Germinal center (tissue), 1 donor: ENCODE data around the gene ABCG4.
A peak's percentile ranks its signal among the peaks of the same experiment; 100 is the strongest.
"Not testable (repeated sequence)": the region's sequence is repeated elsewhere in the genome, so short reads cannot be mapped to it uniquely, and the experiment has no call there.

Experiments used
- DNase-seq: peaks from one replicate; pipeline ENCODE4 v3.0.0; 2012; ENCODE audit warnings: mixed read lengths, low spot score

ABCG4 gene

DNA sequence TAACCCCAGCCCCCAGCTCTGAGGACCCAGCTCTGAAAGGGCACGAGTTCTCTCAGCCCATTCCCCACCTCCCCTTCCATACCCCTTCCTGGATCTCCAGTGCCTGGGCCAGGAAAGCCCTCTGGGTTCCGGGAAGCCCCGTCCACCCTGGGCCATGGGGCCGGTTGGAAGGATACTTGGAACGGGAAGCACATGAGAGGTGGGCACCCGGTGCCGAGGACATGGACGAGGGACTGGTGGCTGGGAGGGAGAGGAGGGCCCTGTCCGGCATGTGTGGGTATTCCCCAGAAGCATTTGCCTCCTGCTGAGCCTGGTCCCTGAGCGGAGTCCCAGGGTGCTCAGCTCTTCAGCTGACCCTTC, 32.6 kb upstream of the ABCG4 start:
- no peak for DNase-seq

GRCh38 chr11:119116601-119117000, 32.3 kb upstream of the ABCG4 start:
- DNase-seq: no peak

DNA sequence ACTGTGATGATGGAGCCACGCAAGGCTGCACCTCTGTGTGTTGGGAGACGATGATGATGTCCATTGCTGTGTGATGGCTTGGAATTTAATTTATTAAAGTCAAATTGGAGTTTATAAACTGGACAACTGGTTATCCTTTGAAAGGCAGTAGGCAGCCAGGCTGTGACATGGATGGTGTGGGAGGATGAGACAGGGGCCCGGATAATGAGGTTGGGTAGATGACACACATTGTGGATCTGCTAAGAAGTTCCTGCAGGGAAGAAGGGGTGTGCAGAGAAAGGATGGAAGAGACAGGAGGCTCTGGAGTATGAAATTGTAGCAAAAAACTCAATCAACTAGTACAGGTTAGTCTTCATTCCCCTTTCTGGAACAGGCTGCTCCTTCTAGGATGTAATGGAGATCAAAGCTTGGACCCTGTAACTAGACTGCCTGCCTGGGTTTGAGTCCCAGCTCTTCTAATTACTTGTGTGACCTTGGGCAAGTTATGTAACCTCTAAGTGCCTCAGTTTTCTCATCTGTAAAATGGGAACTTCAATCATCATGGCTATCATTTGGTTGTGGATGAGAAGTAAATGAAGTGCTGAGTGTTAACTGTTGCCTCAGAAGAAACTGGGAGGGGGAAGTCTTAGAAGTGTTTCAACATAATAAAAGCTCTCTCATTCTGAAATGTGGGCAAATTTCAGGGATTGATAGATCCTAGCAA, 31.7 kb upstream of the ABCG4 start:
- DNase-seq: no peak

GRCh38 chr11:119118227-119118626, 30.6 kb upstream of the ABCG4 start:
- no peak for DNase-seq

- DNase-seq: no peak
These were observed 29.9 kb upstream of the ABCG4 start for GRCh38 chr11:119118946-119119345.

DNA sequence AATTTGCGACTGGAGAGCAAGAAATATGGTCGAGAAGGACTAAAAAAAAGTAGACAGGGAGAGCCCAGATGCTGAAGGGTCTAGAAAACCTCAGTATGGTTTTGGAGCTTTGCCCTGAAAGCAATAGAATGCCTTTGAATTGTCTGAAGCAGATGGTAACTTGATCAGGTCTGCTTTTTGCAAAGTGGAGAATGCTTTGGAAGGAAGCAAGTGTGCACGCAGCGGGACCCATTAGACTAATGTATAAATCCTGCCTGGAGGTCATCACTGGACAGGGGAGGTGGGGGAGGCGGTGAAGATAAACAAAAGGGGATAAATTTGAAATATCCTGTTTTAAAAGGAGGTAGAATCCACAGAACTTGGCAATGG, 28.2 kb upstream of the ABCG4 start:
- no peak for DNase-seq

- peak; percentile 99 for DNase-seq
These were observed 27.6 kb upstream of the ABCG4 start, which contains the start of gene HINFP for GRCh38 chr11:119121008-119121810. Gene HINFP (plus strand): TSS chr11:119121580. CDS start chr11:119126945, 5,365 bp downstream.

DNA sequence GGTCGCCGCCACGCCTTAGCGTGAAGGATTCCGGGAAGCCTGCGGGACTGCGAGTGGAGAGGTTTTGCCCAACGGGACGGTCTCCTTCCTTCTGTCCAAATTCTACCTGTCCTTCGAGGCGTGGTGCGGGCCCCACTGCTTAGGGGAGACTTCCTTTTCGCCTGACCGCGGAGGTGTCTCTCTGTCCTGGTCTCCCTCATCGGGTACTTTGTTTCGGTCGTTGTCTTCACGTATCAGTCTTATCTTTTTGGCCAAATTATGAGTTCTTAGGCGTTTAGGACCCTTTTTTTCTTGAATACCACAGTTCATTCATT, 27.1 kb upstream of the ABCG4 start:
- no peak for DNase-seq

- no peak for DNase-seq
These were observed 23.0 kb upstream of the ABCG4 start for GRCh38 chr11:119125821-119126220.

GRCh38 chr11:119126675-119127268, 22.1 kb upstream of the ABCG4 start:
- no peak for DNase-seq

DNA sequence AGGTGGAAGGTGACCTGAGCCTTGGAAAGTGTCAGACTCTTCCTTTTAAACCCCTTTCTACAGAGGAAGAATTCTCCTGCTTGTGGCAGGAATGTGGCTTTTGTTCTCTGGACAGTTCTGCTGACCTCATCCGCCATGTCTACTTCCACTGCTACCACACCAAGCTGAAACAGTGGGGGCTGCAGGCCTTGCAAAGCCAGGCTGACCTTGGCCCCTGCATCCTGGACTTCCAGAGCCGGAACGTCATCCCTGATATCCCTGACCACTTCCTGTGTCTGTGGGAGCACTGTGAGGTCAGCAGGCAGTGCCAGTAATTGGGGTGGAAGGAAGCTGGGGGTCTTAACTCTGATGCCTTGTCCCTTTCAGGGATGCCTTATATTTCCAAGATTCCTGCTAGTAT, 18.2 kb upstream of the ABCG4 start:
- no peak for DNase-seq

GRCh38 chr11:119134389-119134978, 14.4 kb upstream of the ABCG4 start:
- peak; percentile 32 for DNase-seq

GRCh38 chr11:119139276-119139675, 9.6 kb upstream of the ABCG4 start:
- DNase-seq: not testable (repeated sequence)

- peak; percentile 67 for DNase-seq
These were observed 3.9 kb upstream of the ABCG4 start for GRCh38 chr11:119144825-119145486.

DNA sequence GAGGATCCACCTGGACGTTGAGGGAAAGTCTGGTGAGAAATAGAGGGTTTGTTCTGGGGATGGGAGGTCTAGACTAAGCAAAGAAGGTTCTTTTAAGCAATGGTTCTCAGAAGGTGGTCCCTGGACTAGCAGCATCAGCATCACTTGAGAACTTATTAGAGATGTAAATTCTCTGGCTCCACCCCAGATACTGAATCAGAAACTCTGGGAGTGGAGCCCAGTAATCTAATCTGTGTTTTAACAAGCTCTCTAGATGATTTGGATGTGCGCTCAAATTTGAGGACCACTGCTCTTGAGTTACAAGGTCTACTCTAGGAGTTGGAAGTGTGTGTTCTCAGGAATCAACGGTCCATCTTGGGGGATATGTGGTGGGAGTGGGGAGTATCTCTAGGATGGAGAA, 3.3 kb upstream of the ABCG4 start:
- no peak for DNase-seq

DNA sequence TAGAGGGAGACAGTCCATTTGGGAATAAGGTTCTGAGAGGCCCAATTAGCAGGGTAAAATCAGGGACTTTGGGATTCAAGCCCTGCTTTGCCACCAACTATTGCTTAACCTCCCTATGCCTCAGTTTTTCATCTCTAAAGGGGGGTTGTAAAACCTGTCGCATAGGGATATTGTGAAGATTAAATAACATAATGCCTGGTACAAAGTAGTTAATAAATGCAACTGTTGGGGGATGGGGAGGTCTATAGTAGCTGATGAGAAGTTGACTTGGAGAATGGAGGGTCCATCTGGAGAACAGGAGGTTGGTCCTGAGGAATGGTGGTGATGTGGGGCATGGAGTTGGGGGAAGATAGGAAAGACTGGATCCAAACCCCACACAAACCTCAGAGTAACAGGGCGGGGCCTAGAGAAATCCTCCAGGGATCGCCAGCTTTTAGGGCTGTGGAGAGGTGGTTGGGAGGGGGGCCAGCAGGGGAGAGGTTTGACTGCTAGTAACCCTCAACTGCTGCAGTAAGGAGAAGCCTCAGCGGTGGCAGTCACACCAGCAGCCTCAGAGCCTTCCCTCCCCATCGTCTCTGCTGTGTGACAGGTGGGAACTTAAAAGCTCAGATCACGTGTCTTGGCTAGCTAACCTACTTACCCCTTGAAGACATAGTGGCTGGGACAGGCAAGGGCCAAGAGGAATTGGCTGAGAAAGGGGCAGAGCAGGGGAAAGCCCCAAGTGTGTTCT, 1.1 kb upstream of the ABCG4 start:
- DNase-seq: no peak

DNA sequence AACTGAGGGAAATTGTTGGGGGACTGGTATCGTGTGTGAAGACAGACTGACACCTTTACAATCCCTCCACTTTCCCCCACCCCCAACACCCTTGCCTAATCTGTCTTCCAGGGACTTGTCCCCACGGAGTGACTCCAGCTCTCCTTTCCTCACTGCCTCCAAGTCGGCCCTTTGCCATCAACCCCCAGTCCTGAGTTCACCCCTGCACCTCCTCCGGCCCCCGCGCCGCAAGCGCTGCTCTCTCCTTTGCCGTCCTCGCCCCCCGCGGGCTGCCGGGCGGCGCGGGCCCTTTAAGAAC, 183 bp upstream of the ABCG4 start:
- DNase-seq: no peak

DNA sequence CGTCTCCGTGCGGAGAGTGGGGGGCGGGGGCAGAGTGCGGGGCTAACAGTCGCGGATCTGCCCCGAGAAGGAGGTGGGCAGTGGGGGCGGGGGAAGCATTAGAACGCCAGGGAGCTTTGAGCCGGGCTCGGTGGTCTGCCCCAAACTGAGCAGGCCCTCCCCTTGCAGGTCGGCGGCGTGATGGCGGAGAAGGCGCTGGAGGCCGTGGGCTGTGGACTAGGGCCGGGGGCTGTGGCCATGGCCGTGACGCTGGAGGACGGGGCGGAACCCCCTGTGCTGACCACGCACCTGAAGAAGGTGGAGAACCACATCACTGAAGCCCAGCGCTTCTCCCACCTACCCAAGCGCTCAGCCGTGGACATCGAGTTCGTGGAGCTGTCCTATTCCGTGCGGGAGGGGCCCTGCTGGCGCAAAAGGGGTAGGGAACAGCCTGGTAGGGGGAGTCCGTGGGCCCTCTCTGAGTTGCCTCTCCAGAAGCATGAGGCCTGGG, 979 bp downstream of the ABCG4 start:
- no peak for DNase-seq

DNA sequence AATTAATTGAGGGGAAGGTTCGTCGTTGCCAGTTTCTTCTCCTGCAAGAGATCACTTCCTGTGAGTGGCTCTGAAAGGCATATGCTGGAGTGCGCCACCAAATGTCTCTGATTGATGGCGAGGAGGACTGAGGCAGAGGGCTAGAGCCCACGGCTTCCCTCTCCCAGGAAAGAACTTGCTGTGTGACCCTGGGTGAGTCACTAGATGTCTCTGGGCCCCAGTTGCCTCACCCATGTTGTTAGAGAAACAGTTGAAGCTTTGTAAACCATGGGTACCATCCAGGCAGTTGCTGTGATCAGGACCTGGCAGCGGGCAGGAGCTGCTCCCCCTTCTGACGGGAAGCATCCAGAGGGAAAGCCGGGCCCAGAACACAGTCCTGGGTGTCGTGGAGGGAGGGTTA, 3.2 kb downstream of the ABCG4 start:
- no peak for DNase-seq

DNA sequence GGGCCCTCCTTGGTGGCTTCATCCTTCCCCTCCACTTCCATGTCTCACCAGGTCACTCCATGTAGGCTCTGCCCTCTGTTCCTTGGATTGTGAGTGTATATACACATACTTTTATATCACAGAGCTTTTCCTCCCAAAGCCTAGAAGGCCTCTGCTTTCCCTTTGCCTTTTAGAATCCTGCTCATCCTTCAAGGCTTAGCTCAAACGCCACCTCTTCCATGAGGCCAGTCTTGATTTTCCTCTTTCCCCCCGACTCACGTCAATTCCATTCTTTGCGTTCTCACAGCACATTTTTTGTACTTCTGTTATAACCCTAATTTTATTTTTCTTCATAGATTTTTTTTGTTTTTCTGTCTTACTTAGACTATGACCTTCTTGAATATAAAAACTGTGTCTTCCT, 3.8 kb downstream of the ABCG4 start:
- DNase-seq: no peak

GRCh38 chr11:119153049-119153818, 4.4 kb downstream of the ABCG4 start:
- DNase-seq: no peak
